OCI-LY1 (cell line): ENCODE measurements around the gene MYO10.

ENCODE experiments used
- EZH2 ChIP-seq: fragments of 200-600 bp; sonication (generic), shearing (Covaris generic); IDR thresholded peaks from 2 replicates; pipeline ENCODE4 v1.8.0; 2017; ENCODE audit warnings: borderline replicate concordance, mixed run types, mild to moderate bottlenecking, antibody characterized with exemption, low read length, moderate library complexity, mixed read lengths
- TF ChIP-seq, protein P1 (sequence below): fragments of 200-600 bp; sonication (generic), shearing (Covaris generic); IDR thresholded peaks from 2 replicates; pipeline ENCODE4 v1.5.1; 2017; ENCODE audit warnings: mild to moderate bottlenecking, antibody characterized with exemption, low read length, moderate library complexity, mixed read lengths

DNA sequence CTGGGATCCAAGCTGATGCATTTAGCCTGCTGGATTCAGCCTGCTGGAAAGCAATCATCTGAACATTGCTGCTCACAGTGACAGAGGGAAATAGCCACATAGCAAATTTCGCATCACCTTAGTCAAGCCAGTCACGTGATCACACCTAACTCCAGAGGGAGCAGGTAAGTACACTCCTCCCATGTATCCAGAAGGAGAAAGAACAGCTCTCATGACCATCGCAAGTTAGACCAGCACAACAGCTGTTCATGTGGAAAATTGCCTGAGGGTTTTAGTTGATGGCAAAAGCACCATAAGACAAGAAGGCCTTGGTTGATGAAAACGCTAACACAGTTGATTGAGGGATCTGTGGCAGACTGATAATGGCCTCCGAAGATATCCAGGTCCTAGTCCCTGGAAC is 34.2 kb upstream of the MYO10 start:
- TF ChIP-seq EZH2: no peak
- TF ChIP-seq, protein P1, sequence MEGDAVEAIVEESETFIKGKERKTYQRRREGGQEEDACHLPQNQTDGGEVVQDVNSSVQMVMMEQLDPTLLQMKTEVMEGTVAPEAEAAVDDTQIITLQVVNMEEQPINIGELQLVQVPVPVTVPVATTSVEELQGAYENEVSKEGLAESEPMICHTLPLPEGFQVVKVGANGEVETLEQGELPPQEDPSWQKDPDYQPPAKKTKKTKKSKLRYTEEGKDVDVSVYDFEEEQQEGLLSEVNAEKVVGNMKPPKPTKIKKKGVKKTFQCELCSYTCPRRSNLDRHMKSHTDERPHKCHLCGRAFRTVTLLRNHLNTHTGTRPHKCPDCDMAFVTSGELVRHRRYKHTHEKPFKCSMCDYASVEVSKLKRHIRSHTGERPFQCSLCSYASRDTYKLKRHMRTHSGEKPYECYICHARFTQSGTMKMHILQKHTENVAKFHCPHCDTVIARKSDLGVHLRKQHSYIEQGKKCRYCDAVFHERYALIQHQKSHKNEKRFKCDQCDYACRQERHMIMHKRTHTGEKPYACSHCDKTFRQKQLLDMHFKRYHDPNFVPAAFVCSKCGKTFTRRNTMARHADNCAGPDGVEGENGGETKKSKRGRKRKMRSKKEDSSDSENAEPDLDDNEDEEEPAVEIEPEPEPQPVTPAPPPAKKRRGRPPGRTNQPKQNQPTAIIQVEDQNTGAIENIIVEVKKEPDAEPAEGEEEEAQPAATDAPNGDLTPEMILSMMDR: no peak
